Upper lobe of right lung (tissue), 1 donor: ENCODE measurements around the gene SLC22A12. TPM values are rescaled to one million over a fixed set of nuclear protein-coding genes. Genes with fewer than 3 reads are reported as not detected.

Experiments
- ATAC-seq: fragments of 200-7000 bp; cut with Tn5 transposase; one replicate; pipeline ENCODE4 v1.9.1; 2020; ENCODE audit warnings: mild to moderate bottlenecking, moderate library complexity
- DNase-seq: peaks from one replicate; pipeline ENCODE4 v3.0.0-alpha.2; 2020
- H3K27ac ChIP-seq: fragments of 200-600 bp; one replicate; pipeline ENCODE4 v1.8.0; 2022
- H3K27me3 ChIP-seq: fragments of 200-600 bp; one replicate; pipeline ENCODE4 v1.8.0; 2022; ENCODE audit warnings: mild to moderate bottlenecking
- H3K36me3 ChIP-seq: fragments of 200-600 bp; one replicate; pipeline ENCODE4 v1.8.0; 2022
- H3K4me1 ChIP-seq: fragments of 200-600 bp; one replicate; pipeline ENCODE4 v1.8.0; 2022
- H3K4me3 ChIP-seq: fragments of 200-600 bp; one replicate; pipeline ENCODE4 v1.8.0; 2022; ENCODE audit warnings: mild to moderate bottlenecking
- H3K9me3 ChIP-seq: fragments of 200-600 bp; one replicate; pipeline ENCODE4 v1.8.0; 2022
- intact Hi-C: fragments of 100-400 bp; cut with DNase I; formaldehyde crosslinking; loops from one replicate; pipeline ENCODE4 v1.11.0; 2022
- total RNA-seq: library from RNA; stranded (reverse); fragmentation: NEBNext Ultra II Directional; extraction: Animal tissue kit (Norgen Biotek cat#: 25700); gene quantifications from one replicate; pipeline ENCODE4 v1.2.1, GENCODE V29; 2021
- TF ChIP-seq, protein P1 (sequence below): fragments of 200-600 bp; IDR thresholded peaks from one replicate; pipeline ENCODE4 v1.8.0; 2022; ENCODE audit warnings: antibody characterized with exemption
- donor health status: DM: no; HTN: yes; CAD: no; lungs with severe emphysema.

The SLC22A12 gene
- total RNA-seq, 1 donor from 2014 or later: not detected

DNA sequence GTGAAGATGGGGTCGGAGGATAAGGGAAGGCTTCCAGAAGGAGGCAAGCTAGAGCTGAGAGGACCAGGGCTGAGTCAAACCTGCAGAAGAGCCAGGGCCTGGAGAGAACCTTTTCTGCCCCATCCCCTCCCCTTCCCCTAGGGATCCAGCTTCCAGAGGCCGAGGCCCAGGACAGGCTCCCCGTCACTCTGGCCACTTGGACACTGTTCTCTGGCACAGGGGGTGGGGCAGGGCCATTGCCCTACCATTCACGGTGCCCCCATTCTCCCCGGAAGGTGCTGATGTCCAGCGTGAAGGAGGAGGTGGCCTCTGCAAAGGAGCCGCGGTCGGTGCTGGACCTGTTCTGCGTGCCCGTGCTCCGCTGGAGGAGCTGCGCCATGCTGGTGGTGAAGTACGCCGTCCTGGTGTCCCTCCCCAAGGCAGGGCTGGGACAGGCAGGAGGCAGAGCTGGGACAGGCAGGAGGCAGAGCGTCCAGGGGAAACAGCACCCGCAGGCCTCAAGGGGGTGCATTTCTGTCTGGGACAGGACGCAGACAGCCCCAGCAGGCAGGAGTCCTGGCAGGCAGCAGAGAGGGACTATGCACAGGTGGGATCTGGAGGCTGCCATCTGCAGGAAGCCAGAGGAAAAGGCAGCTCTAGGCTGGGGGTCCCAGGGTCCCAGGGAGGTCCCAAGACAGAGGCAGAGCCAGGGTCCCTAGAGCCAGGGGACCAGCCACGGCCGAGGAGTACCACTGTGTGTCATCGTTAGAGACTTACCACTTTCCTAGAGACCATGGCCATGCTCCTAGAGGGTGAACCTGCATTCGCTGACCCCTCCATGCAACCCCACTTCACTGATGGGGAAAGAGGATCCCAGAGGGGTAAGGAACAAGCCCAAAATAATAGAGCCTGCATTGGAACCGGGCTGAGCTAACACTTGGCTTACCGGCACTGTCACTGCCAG, 25.8 kb upstream of the SLC22A12 start:
- H3K4me1 ChIP-seq: no peaks in the 10 kb centered on the region
- no peak overlapping the region for H3K4me3 ChIP-seq
- DNase-seq: peak; percentile 55
- intact Hi-C loops: no loop called here
- TF ChIP-seq, protein P1, sequence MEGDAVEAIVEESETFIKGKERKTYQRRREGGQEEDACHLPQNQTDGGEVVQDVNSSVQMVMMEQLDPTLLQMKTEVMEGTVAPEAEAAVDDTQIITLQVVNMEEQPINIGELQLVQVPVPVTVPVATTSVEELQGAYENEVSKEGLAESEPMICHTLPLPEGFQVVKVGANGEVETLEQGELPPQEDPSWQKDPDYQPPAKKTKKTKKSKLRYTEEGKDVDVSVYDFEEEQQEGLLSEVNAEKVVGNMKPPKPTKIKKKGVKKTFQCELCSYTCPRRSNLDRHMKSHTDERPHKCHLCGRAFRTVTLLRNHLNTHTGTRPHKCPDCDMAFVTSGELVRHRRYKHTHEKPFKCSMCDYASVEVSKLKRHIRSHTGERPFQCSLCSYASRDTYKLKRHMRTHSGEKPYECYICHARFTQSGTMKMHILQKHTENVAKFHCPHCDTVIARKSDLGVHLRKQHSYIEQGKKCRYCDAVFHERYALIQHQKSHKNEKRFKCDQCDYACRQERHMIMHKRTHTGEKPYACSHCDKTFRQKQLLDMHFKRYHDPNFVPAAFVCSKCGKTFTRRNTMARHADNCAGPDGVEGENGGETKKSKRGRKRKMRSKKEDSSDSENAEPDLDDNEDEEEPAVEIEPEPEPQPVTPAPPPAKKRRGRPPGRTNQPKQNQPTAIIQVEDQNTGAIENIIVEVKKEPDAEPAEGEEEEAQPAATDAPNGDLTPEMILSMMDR: no peak
- H3K27ac ChIP-seq: no peak overlapping the region
- ATAC-seq: no peak
- H3K27me3 ChIP-seq: no peaks in the 10 kb centered on the region
- H3K9me3 ChIP-seq: no peaks in the 10 kb centered on the region
- H3K36me3 ChIP-seq: no peaks in the 10 kb centered on the region

DNA sequence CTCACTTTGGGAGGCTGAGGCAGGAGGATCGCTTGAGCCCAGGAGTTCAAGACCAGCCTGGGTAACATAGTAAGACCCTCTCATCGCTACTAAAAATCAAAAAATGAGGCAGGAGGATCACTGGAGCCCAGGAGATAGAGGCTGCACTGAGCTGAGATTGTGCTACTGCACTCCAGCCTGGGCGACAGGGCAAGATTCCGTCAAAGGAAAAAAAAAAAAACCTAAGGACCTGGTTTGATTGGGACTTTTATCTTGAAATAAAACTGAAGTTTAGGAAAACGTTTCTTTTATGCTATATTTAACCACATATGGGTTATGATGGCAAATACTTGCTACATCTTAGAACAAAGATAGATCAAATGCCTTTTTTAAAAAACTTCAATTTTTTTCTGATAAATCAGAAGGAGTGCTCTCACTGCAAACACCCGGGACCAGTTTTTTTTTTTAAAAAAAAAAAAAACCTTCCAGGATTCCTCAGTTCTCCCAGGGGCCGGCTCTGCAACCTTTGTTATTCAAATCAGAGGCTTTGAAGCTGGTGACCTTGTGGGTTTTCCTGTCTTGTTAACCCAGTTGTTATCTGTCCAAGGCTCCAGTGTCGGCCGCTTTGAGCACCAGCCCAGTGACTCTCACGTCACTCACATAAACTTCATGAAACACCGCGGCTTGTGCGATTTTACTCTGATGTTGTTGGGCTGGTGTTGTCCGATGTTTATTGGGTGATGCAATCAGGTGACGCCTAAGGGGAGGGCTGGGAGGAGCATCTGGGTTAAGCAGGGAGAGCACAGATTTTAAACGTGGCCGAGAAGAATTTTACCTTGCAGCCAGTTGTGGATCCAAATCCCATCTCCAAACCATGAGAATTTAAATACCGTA, 24.7 kb upstream of the SLC22A12 start:
- no peak overlapping the region for H3K4me3 ChIP-seq
- DNase-seq: peak; percentile 64

GRCh38 chr11:64566915-64567891, 23.8 kb upstream of the SLC22A12 start:
- Histone ChIP-seq H3K4me3 (no peak overlapping the region), H3K36me3 (no peaks in the 10 kb centered on the region), H3K4me1 (no peaks in the 10 kb centered on the region), H3K27ac (no peak overlapping the region), H3K27me3 (no peaks in the 10 kb centered on the region), H3K9me3 (no peaks in the 10 kb centered on the region)
- intact Hi-C loops: no loop called here
- TF ChIP-seq, protein P1: no peak
- ATAC-seq (no peak), DNase-seq (peak; percentile 61)

More for the DNA sequence above, 24.7 kb upstream of the SLC22A12 start:
- Histone ChIP-seq H3K27me3 (no peaks in the 10 kb centered on the region), H3K36me3 (no peaks in the 10 kb centered on the region), H3K27ac (no peak overlapping the region), H3K4me1 (no peaks in the 10 kb centered on the region), H3K9me3 (no peaks in the 10 kb centered on the region)
- peak; percentile 64 for ATAC-seq
- TF ChIP-seq, protein P1: no peak
- intact Hi-C loops: no loop called here

GRCh38 chr11:64568041-64568571, 22.9 kb upstream of the SLC22A12 start:
- H3K27ac ChIP-seq: no peak overlapping the region
- no peaks in the 10 kb centered on the region for H3K4me1 ChIP-seq
- no peaks in the 10 kb centered on the region for H3K9me3 ChIP-seq
- TF ChIP-seq, protein P1: no peak
- peak; percentile 63 for DNase-seq
- no peak overlapping the region for H3K4me3 ChIP-seq
- intact Hi-C loops: no loop called here
- peak; percentile 11 for ATAC-seq
- H3K36me3 ChIP-seq: no peaks in the 10 kb centered on the region
- no peaks in the 10 kb centered on the region for H3K27me3 ChIP-seq
